ENCODE measurements around the gene IQCE.
"Not testable (repeated sequence)": the region's sequence is repeated elsewhere in the genome, so short reads cannot be mapped to it uniquely, and the experiment has no call there.

The IQCE gene

DNA sequence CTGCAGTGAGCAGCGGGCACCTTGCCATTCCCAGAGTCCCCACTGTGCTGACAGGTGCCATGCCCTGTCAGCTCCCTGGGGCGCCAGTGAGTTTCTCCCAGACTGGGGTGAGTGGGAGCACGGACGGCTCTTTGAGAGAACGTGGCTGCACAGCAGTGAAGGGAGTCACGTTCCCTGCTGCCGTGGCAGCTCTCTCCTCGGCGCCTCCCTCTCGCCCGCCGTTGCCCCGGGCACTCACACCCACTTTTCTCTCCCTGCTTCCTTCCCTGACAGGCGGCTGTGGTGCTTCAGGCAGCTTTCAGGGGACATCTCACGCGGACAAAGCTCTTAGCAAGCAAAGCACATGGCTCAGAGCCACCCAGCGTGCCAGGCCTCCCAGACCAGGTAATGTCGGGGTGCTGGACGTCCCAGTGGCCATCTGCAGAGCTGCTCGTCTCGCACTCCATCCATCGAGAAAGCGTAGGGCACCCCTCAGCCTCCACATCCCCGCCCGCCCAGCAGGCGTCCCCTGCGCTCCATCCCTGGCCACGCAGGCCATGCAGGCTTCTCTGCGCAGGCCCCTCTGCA, 45.9 kb downstream of the IQCE start:
- no peak for FAIRE-seq

GRCh38 chr7:2605608-2606538, 47.1 kb downstream of the IQCE start:
- no peak for FAIRE-seq

DNA sequence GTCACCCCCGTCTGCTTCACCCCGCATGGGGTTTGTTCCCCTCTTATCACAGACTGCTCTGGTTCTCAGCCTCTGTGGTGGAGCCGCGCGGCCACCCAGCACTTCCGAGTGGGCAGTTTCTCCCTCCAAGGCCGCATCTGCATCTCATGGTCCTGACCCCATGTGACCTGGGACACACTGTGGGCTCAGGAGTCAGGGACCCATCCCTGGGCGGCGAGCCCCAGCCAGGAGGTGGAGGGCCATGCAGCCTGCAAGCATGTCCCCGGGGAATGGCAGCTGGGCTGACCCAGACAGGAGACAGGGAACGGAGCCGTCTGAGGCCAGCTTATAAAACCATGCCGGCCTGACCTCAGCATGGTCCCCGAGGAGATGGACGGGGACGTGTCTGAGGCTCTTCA, 47.8 kb downstream of the IQCE start:
- no peak for FAIRE-seq

GRCh38 chr7:2607122-2607922, 48.5 kb downstream of the IQCE start:
- no peak for FAIRE-seq

- FAIRE-seq = no peak
These were observed 49.4 kb downstream of the IQCE start for GRCh38 chr7:2607923-2608904.

DNA sequence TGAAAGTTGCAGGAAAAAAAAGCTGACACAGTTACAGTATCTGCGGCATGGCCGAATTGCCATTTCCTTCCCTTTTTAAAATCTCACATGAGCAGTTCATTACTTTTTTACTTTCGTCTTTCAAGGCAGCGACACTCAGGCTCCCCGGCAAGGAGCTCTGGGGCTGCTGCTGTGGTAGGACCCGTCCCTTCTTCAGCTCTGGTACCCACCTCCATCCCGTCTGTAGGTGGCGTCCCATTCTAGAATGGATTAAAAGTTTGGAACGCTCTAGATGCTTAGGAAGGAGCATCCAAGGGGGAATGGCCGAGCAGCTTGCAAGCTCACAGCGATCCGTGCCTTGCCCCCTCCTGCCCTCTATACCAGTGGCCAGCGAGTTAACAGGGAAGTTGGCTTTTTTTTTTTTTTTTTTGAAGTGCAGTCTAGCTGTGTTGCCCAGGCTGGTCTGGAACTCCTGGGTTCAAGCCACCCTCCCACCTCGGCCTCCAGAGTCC, 50.2 kb downstream of the IQCE start:
- FAIRE-seq = no peak

DNA sequence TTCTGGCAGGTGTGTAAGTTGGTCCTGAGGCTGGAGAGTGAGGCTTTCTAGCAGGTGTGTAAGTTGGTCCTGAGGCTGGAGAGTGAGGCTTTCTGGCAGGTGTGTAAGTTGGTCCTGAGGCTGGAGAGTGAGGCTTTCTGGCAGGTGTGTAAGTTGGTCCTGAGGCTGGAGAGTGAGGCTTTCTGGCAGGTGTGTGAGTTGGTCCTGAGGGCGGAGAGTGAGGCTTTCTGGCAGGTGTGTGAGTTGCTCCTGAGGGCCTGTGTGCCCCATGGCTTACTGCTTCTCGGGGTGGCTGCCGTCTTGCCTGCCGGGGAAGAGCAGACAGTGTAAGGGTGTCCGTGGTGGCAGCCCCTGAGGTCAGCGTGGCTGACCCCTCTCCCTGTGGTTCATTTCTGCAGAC, 50.9 kb downstream of the IQCE start:
- FAIRE-seq = not testable (repeated sequence)

DNA sequence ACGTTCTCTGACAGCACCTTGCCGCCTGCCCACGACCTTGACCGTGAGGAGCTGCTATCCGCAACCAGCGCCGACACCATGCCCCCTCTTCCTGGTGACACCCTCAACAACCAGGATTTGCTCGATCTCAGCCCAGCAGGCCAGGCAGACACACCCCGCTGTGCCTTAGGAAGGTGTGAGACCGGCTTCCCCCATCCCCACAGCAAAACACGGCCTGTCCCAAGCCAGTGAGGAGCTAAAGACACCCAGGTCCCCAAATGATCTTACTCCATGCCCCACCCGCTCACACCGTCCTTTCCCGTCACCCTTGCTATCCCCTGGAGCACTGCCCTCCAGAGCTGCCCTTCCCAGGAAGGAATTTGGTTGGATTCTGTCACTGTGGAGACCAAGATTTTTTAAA, 51.7 kb downstream of the IQCE start:
- no peak for FAIRE-seq

GRCh38 chr7:2610898-2611297, 52.1 kb downstream of the IQCE start:
- no peak for FAIRE-seq

- no peak for FAIRE-seq
These were observed 52.6 kb downstream of the IQCE start for GRCh38 chr7:2611401-2611800.

DNA sequence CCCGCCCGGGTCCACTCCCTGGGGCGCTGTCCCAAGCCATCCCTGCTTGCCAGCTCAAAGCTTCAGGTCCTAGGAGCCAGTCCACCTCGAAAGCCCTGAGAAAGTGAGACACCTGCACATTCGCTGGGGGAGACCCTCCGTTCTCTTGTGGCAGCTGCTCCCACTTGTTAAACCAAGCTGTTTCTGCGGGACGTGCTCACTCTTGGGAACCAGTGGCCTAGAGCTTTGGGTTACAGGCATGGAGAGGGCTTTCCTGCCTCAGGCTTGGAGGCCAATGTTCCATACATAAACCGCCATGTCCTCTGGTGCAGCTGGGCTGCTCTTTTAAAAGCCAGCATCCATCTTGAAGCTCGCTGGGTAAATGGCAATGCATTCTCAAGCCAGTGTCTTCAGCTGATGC, 53.1 kb downstream of the IQCE start:
- FAIRE-seq = no peak

DNA sequence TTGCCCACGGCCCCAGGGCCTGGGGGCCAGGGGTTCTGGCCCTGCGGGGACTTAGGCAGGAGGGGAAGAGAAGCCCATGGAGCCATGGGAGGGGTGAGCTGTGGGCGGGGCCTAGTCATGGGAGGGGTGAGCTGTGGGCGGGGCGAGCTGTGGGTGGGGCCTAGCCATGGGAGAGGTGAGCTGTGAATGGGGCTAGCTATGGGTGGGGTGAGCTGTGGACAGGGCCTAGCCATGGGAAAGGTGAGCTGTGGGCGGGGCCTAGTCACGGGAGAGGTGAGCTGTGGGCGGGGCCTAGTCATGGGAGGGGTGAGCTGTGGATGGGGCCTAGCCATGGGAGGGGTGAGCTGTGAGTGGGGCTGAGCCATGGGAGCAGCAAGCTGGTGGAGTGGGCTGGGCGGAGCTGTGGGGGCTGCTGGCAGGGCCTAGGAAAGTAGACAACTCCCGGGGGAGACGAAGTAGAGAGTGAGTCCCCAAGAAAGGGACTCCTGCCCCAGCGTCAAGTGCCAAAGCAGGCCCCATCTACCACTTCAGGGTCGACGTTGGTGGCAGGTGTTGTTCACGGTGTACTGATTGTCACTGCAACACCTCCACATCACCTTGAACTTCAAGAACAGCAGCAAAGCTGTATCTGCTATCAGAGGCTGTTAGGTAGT, 53.8 kb downstream of the IQCE start:
- FAIRE-seq = no peak

GRCh38 chr7:2613098-2613930, 54.5 kb downstream of the IQCE start:
- no peak for FAIRE-seq

DNA sequence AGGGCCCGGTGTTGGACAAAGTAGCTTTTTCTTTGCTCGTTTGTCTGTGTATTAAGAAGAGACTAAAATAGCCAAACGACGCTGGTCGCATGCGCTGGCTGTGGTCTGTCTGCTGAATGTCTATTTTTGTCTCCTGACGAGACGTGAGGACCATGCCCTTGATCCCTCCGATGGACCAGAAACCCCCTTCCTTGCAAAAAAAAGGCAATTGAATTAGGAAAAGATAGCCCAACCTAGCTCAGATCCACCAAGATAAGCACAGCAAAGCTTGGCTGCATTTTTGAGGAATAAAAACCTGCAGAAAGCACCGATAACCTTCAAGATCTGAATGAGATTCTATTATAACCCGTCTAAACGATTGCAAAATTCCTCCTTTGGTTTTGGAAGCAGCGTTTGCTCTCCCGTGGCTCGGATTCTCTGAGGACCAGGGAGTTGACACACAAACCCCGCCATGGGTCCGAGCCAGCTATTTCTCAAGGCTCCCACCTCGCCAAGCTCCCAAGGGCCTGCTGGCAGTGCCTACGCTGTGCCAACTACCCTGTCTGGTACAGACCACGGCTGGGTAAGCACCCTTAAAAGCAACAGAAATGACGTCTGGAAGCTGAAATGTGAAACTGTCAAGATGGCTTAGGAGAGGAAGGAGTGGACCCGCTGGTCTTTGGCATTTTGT, 55.3 kb downstream of the IQCE start:
- no peak for FAIRE-seq

DNA sequence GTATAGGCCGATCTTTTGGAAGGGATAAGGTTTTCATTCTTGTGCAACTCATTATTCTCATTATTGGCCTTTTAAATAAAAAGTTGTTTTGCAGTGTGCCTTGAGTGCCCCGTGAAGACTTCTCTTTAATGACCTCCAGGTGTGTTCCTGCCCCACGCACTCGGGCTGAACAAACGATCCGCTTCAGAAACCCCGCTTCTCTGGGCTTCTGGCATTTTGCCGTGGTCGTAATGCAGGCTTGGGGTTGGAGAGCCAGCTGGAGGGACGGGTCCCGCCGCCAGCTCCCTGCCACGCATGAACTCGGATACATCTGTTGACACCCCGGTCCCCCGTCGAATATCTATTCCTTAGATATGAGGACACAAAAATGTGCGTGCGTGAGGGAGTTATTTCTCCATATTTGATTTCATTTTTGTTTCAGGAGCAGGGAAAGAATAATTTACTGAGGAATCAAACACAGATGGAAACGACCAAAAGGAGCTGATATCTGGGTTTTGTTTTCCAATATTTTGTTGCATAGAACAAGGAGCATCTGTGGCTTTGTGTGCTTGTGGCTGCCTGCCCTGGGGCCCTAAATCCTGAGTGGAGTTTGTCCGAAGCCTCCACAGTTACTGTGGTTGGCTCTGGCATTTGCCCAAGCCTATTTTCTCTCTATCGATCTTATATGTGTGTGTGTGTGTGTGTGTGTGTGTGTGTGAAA, 56.0 kb downstream of the IQCE start:
- no peak for FAIRE-seq

- FAIRE-seq = no peak
These were observed 57.9 kb downstream of the IQCE start for GRCh38 chr7:2616387-2617324.

GRCh38 chr7:2617325-2617905, 58.6 kb downstream of the IQCE start:
- no peak for FAIRE-seq

DNA sequence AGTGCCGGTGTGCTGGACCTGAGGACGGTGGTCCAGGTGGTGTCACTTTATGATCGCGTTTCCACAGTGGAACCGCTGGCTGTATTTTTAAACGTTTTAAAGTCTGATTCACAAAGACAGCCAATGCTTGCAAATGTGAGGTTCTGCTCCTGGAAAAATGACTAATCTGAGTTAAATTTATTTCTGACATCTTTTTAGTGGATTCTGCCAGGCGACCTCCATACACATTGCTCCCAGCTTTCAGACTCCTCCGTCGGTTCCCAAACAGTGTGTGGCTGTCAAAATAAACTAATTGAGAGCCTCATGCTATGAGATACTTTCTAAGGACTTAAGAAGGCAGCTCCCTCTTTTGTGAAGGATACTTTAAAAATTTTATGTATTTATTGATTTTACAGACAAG, 60.3 kb downstream of the IQCE start:
- FAIRE-seq = no peak
